OCI-M2 (cell line): ENCODE results near the gene DRAP1.

Source experiments
- DNase-seq: peaks from one replicate; lab custom pipeline; 2025; ENCODE audit not compliant: unreplicated experiment; lab: John Stamatoyannopoulos, UW

The DRAP1 gene

GRCh38 chr11:65903715-65904114 lies 15.5 kb upstream of the DRAP1 start:
- no peak for DNase-seq

GRCh38 chr11:65906602-65907001 lies 12.6 kb upstream of the DRAP1 start:
- no peak for DNase-seq

GRCh38 chr11:65907878-65908277 lies 11.3 kb upstream of the DRAP1 start:
- DNase-seq: no peak

GRCh38 chr11:65911682-65912568 lies 7.3 kb upstream of the DRAP1 start:
- no peak for DNase-seq

GRCh38 chr11:65912845-65913244 lies 6.4 kb upstream of the DRAP1 start:
- no peak for DNase-seq

GRCh38 chr11:65915101-65915820 lies 4.0 kb upstream of the DRAP1 start:
- no peak for DNase-seq

GRCh38 chr11:65915821-65916251 lies 3.4 kb upstream of the DRAP1 start:
- DNase-seq: no peak

GRCh38 chr11:65916391-65916790 lies 2.8 kb upstream of the DRAP1 start:
- no peak for DNase-seq

- no peak for DNase-seq
Measured at GRCh38 chr11:65917077-65917433, 2.2 kb upstream of the DRAP1 start.

- DNase-seq: no peak
Measured at GRCh38 chr11:65917434-65918210, 1.6 kb upstream of the DRAP1 start.

GRCh38 chr11:65918211-65919140 lies 750 bp upstream of the DRAP1 start, which contains the start of gene C11orf68:
Gene C11orf68 (minus strand): TSS chr11:65919062. CDS start chr11:65919031, 31 bp downstream.
- DNase-seq: no peak

GRCh38 chr11:65919573-65920371 lies 546 bp downstream of the DRAP1 start:
- DNase-seq: no peak

GRCh38 chr11:65920372-65920802 lies 1.2 kb downstream of the DRAP1 start:
- DNase-seq: no peak

GRCh38 chr11:65921033-65921555 lies 1.9 kb downstream of the DRAP1 start:
- DNase-seq: no peak

- DNase-seq: no peak
Measured at GRCh38 chr11:65921876-65922275, 2.6 kb downstream of the DRAP1 start.

- no peak for DNase-seq
Measured at GRCh38 chr11:65922565-65922964, 3.3 kb downstream of the DRAP1 start.

- no peak for DNase-seq
Measured at GRCh38 chr11:65925397-65925796, 6.2 kb downstream of the DRAP1 start.

- DNase-seq: peak; percentile 33
Measured at GRCh38 chr11:65927904-65928397, 8.7 kb downstream of the DRAP1 start.

- no peak for DNase-seq
Measured at GRCh38 chr11:65928667-65929066, 9.4 kb downstream of the DRAP1 start.
